ENCODE data around the gene C10orf53. TPM values are rescaled to one million over a fixed set of nuclear protein-coding genes. Genes with fewer than 3 reads are reported as not detected.
A peak's percentile ranks its signal among the peaks of the same experiment; 100 is the strongest.

Gene C10orf53
- total and polyA plus RNA-seq, 2 of the 8 experiments (the other 6 are each of a cell fraction or from before 2014, with no cell fraction given) = not detected

DNA sequence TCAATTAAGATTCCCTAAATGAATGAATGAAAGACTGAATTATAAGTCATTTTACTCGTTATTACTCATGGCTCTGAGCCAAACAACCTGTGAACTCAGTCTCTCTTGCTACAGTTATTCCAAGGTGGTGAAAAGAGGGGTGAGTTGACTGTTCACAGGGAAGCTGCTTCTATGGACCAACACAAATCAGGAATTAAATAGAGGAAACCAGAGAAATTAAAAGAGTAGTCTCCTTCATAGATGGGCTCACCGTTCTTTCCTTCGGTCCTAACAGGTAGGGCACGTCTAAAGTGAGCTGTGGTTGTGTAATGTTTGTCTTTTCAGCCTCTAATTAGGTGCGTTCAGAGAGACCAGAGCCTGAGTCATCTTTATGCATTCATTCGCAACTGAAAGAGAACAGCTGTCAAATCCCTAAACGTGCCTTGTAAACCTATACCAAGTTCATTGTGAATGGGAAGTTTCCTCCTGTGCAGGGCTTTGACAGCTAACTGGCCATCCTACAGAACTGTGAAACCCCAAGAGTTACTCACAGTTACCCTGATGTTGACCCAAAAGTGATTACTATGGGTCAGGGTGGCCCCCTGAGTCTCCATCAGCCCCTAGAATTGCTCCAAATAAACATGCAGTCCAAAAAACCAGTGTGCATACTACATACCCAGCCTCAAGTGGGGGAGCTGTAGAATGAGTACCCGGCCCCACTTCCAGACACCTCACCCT, 18.2 kb upstream of the C10orf53 start:
- H4K20me1 ChIP-seq (replicated peaks in 1 of 2; ENCODE audit: control insufficient read depth in 1 of 2, insufficient read depth in 2 of 2, low read length in 2 of 2) = no peaks in the 10 kb centered on the region
- no peak overlapping the region for H2BK20ac ChIP-seq (ENCODE audit: low read length)
- H3K14ac ChIP-seq (ENCODE audit: insufficient read length) = no peak overlapping the region
- no peak overlapping the region for H4K91ac ChIP-seq (replicated peaks; ENCODE audit: insufficient read length, low read length)
- no peak overlapping the region for H3K4me3 ChIP-seq (ENCODE audit: extremely low read depth in 1 of 4, insufficient read depth in 2 of 4, low read depth in 3 of 4, low read length in 4 of 4)
- no peak overlapping the region for H3K9ac ChIP-seq (replicated peaks in 1 of 4; ENCODE audit: extremely low read depth in 1 of 4, low read depth in 3 of 4, low read length in 3 of 4)
- no peak overlapping the region for H3K23ac ChIP-seq (ENCODE audit: insufficient read length)
- H2BK120ac ChIP-seq (replicated peaks; ENCODE audit: low read depth, low read length) = no peak overlapping the region
- no peak overlapping the region for H3K4ac ChIP-seq (replicated peaks; ENCODE audit: insufficient read length, low read depth, low read length)
- peaks cover 0 to 8% (median under 1%) of the 10 kb centered on the region in 4 experiments; a peak in 1 of 7 replicates for H3K4me1 ChIP-seq (replicated peaks in 1 of 4; ENCODE audit: control insufficient read depth in 3 of 4, insufficient read depth in 4 of 4, low read length in 3 of 4)
- FAIRE-seq = peak; percentile 7
- H3K23me2 ChIP-seq (ENCODE audit: low read depth, low read length) = no peaks in the 10 kb centered on the region
- H3K56ac ChIP-seq (replicated peaks; ENCODE audit: insufficient read length, low read depth, low read length) = no peak overlapping the region
- WGBS, 2 experiments (ENCODE audit: extremely low coverage in 1 of 2, insufficient coverage in 1 of 2, insufficient read length in 1 of 2, insufficient replicate concordance in 2 of 2, low coverage in 1 of 2, low lambda C conversion rate in 2 of 2, missing lambda C conversion rate in 1 of 2) = 57% methylated on average over 8 of the region's 8 CpGs; no CpG with 5 or more reads in 1 of the 2 experiments
- H2BK15ac ChIP-seq (ENCODE audit: low read length) = no peak overlapping the region
- H3K36me3 ChIP-seq (ENCODE audit: control insufficient read depth in 2 of 4, insufficient read depth in 4 of 4, low read length in 3 of 4) = no peaks in the 10 kb centered on the region
- no peaks in the 10 kb centered on the region for H3K79me2 ChIP-seq (ENCODE audit: control insufficient read depth in 1 of 2, insufficient read depth in 2 of 2, low read length in 2 of 2)
- POLR2A ChIA-PET (ENCODE audit: partially characterized antibody) = interaction anchor here (1.0 kb wide), 1 partner anchor 117 kb away, joined by 3 read pairs; no protein-coding TSS in a partner anchor
- H2AK5ac ChIP-seq (ENCODE audit: low read depth, low read length) = no peak overlapping the region
- no peak overlapping the region for H2BK12ac ChIP-seq (ENCODE audit: low read depth, low read length)
- no peak overlapping the region for H4K8ac ChIP-seq (ENCODE audit: extremely low read depth, insufficient read depth, low read length)
- no peaks in the 10 kb centered on the region for H3K79me1 ChIP-seq (ENCODE audit: low read depth, low read length)
- peaks cover 0 to 2% (median under 1%) of the 10 kb centered on the region in 4 experiments; a peak in 1 of 7 replicates for H3K27me3 ChIP-seq (replicated peaks in 1 of 4; ENCODE audit: control insufficient read depth in 3 of 4, extremely low read depth in 1 of 4, insufficient read depth in 3 of 4, low read length in 3 of 4)
- H2AFZ ChIP-seq (ENCODE audit: low read length) = no peak overlapping the region
- H3K9me3 ChIP-seq (ENCODE audit: insufficient read depth in 2 of 2, low read depth in 1 of 2, low read length in 1 of 2) = peaks cover 0 to 4% of the 10 kb centered on the region in 2 experiments; a peak in 1 of 4 replicates
- H3K18ac ChIP-seq (ENCODE audit: extremely low read depth, low read length) = no peak overlapping the region
- no peak overlapping the region for H3K4me2 ChIP-seq (ENCODE audit: insufficient read depth in 1 of 2, low read depth in 2 of 2, low read length in 2 of 2)
- CTCF ChIA-PET (ENCODE audit: partially characterized antibody) = interaction anchor here (0.7 to 1.6 kb wide), 3 partner anchors 27 to 84 kb away, joined by 3 to 5 read pairs (median 5); no protein-coding TSS in a partner anchor
- DNase-seq (ENCODE audit: low read depth in 1 of 2, low spot score in 2 of 2) = no peak
- H2BK5ac ChIP-seq (ENCODE audit: low read depth, low read length) = no peak overlapping the region
- no peak overlapping the region for H3K27ac ChIP-seq (ENCODE audit: low read depth, low read length)
- no peak overlapping the region for H4K5ac ChIP-seq (ENCODE audit: insufficient read length, low read depth, low read length)
- TF ChIP-seq SAP30 (IDR thresholded peaks at IDR 0.05; ENCODE audit: insufficient read depth, insufficient replicate concordance, low read length) (no peak), SP2 (IDR thresholded peaks at IDR 0.05; ENCODE audit: low read length) (no peak), HDAC6 (IDR thresholded peaks at IDR 0.05; ENCODE audit: low read depth, low read length) (no peak), SP4 (IDR thresholded peaks at IDR 0.05; ENCODE audit: low read length) (no peak), POLR2AphosphoS5 (IDR thresholded peaks at IDR 0.05; ENCODE audit: low read depth, low read length) (no peak), EGR1 (IDR thresholded peaks at IDR 0.05; ENCODE audit: borderline replicate concordance, low read depth, low read length) (no peak), CBX5 (IDR thresholded peaks at IDR 0.05; ENCODE audit: low read depth, low read length) (no peak), YY1 (IDR thresholded peaks at IDR 0.05; ENCODE audit: low read depth, low read length) (no peak), RAD21 (IDR thresholded peaks at IDR 0.05 in 1 of 2, conservative IDR thresholded peaks at IDR 0.05 in 1 of 2; ENCODE audit: low read depth in 2 of 2, low read length in 2 of 2) (no peak)
- TF ChIP-seq, protein P1, sequence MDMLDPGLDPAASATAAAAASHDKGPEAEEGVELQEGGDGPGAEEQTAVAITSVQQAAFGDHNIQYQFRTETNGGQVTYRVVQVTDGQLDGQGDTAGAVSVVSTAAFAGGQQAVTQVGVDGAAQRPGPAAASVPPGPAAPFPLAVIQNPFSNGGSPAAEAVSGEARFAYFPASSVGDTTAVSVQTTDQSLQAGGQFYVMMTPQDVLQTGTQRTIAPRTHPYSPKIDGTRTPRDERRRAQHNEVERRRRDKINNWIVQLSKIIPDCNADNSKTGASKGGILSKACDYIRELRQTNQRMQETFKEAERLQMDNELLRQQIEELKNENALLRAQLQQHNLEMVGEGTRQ (IDR thresholded peaks at IDR 0.05; ENCODE audit: low read length) = no peak
- TF ChIP-seq, protein P2, sequence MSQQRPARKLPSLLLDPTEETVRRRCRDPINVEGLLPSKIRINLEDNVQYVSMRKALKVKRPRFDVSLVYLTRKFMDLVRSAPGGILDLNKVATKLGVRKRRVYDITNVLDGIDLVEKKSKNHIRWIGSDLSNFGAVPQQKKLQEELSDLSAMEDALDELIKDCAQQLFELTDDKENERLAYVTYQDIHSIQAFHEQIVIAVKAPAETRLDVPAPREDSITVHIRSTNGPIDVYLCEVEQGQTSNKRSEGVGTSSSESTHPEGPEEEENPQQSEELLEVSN (IDR thresholded peaks at IDR 0.05) = no peak
